NCI-H1092 (cell line): ENCODE results near the gene SEC61G.

Experiments
- DNase-seq: peaks from one replicate; lab custom pipeline; 2025; lab: John Stamatoyannopoulos, UW

The SEC61G gene

DNA sequence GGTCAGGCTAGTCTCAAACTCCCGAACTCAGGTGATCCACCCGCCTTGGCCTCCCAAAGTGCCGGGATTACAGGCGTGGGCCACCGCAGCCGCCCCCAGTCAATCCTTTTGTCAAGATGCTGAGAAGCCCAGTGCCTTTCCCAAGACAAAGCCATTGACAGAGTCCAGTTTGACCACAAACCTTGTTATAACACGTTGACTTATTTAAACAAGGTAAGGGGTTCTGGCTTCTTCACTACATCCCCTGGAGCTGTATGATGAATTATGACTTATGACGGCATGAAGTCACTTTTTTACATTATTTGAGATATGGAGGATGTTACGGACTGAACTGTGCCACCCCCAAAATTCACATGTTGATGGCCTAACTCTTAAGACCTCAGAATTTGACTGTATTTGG lies 5.8 kb upstream of the SEC61G start:
- DNase-seq, result no peak

DNA sequence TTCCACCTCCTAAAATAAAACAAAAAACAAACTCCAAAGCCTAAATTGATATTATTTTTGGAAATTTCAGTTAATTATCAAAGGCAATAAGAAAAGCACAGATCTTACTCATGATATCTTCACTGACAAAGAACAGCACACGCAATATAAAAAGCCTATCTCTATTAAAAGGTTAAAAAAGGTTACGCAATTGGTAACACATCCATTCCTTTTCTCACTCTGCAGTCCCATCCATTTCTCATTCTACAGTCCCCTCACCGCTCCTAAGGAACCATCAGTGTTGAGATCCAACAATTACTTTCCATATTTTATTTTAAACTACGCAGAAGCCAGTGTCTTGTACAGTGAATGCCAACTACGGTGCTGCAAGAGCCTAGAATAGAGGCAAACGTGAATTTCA lies 1.3 kb downstream of the SEC61G start:
- no peak for DNase-seq

DNA sequence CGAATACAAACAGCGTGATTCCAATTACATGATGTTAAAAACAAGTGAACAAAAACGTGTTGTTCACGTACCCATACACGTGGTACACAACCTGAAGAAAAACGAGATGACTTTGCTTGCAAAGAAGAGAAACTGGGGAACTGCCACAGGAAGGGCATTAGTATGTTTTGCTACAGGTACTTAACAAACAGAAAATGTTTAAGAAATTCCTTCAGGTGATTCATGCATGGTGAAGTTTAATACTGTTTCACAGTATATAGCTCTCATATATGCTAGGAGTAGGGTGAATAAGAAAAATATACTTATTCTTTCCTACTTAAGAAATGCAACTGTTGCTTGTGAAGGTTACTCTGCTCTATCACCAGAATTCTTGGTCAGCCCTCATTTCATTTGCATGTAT lies 9.8 kb downstream of the SEC61G start:
- DNase-seq, result no peak

DNA sequence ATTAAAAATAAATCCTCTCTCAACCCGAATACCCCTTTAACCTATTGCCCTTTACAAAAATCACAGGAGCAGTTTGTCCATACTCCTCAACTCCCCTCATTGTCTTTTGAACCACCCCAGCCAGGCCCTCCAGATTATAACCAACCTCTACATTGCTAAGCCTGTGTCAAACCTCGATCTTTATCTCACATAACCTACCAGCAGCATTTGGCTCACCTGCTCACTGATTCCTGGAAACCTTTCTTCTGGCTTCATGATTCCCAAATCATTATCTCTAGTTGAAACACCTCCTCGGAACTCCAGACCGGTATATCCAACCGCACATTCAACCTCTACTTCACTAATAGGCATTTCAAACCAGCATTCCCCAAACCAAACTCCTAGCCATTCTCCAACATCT lies 11.8 kb downstream of the SEC61G start:
- DNase-seq, result no peak

DNA sequence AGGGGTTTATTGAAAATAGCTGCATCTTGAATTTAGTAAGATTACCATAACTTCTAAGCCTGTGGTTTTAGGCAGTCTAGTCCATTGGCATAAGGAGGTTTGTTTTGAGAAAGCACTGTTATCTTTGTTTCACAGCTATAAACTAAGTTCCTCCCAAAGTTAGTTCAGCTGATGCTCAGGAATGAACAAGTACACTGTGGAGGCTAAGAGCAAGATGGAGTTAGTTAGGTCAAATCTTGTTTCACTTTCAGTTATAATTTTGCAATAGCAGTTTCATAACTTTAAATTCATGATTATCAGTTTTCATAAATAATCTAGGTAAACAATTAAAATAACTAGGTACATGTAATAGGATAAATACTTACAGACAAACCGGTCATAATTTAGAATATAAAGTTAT lies 15.4 kb downstream of the SEC61G start:
- no peak for DNase-seq

DNA sequence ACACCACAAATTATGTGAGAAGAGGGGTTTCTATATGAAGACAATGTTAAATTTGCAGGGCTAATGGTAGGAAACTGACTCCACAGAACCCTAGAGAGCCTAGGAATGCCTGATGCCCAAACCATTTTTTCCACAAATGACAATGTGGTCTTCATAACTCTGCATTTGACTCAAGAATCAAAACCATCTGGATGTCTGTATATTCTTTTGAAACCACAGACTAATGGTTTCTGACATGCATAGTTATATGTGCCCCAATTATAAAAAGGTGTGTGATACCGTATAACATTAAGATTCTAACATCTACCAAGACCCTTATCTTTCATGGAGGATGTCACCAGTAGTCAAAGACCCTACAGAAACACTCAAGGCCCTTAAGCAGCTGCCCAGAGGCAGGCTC lies 20.3 kb downstream of the SEC61G start:
- no peak for DNase-seq

DNA sequence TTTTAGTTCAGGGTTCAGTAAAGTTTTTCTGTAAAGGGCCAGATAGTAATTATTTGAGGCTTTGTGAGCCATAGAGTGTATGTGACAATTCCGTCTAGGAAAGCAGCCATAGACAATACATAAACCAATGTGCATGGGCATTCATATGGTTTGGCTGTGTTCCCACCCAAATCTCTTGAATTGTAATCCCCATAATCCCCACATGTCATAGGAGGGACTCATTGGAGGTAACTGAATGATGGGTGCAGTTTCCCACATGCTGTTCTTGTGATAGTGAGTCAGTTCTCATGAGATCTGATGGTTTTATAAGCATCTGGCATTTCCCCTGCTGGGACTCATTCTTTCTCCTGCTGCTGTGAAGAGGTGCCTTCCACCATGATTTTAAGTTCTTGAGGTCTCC lies 29.9 kb downstream of the SEC61G start:
- no peak for DNase-seq

DNA sequence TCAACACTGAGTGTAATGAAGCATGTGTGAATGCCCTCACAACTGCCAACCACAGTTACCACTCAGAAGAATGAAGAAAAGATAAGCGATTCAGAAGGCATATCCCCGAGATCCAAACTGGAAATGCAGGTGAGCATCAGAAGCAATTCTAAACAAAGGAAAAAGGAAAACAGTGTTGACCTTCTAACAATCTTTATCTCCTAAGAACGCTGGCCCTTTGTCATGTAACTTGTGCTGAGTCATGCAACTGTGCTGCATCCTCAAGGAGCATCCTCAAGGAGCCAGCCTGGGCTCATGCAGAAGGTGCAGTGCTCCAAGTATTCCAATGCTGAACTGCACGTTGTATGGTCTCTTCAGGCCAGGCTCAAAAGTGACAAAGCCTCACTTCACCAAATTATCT lies 30.6 kb downstream of the SEC61G start:
- DNase-seq, result no peak

DNA sequence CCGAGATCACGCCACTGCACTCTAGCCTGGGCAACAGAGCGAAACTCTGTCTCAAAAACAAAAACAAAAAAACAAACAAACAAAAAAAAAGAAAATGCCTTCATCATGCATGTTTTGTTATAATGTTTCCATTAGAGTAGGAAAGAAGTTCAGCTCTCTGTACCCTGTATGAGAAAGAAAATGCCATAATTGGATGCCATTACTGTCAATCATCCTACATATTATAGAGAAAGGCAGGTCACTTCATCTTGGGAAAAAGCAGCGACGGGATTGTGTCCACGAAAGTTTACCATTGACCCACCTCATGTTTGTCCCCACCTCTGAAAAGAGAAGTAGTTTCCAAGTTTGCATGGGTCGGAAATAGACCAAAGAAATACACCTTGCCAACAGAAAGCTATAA lies 33.8 kb downstream of the SEC61G start:
- DNase-seq, result no peak

DNA sequence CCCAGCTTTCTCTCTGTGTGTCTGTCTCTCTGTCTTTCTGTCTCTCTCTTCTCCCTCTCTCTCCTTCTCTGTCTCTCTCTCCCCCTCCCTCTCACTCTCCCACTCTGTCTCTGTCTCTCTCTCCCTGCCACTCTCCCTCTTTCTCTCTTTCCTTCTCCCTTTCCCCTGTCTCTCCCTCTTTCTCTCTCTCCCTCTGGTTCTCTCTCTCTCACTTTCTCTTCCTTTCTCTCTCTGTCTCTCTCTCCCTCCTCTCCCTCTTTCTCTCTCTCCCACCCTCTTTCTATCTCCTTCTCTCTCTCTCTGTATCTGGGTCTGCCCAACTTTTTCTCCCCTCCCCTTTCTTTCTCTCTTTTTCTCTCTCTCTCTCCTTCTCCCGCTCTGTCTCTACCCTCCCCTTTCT lies 36.5 kb downstream of the SEC61G start:
- DNase-seq, result no peak

DNA sequence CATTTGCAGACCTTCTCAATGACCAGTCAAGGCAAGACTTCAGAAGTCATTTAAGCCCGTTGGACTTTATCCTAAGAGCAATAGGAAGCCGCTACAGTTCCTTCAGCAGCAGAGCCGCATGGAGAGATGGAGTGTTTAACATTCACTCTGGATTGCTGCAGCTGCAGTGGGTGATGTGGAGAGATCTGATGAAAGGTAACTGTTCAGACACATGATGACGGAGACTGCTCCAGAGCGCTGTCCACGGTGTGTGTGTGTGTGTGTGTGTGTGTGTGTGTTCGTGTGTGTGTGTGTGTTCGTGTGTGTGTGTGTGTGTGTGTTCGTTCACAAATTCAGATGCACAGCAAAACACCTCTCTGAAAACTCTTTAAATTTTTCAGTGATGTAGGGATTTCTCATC lies 37.0 kb downstream of the SEC61G start:
- no peak for DNase-seq

DNA sequence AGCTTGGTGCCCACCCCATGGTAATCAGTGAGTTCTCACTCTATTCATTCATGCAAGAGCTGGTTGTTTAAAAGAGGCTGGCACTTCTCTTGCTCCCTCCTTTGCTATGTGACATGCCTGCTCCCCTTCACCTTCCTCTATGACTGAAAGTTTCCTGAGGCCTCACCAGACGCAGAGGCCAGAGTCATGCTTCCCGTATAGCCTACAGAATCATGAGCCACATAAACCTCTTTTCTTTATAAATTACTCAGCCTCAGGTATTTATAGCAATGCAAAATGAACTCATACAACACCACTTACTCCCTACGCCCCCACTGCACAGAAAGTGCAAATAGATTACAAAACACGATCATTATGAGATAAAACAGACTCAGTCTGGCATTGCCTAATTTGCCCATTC lies 39.0 kb downstream of the SEC61G start:
- DNase-seq, result no peak

DNA sequence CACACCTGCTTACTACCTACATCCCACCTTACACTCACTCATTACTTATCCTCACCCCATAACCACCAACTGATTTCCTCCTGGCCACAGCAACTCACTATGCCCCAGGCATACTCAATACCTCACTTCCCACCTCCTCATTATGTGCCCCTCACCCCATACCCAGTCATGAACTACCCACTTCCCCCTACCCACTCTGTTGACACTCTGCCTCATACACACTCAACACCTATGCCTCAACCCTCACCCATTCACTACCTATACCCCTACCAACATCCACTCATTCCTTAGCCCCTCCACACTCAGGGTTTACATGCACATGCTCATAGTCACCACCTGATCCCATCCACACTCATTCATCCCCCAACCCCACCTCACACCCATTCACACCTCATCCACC lies 39.6 kb downstream of the SEC61G start:
- DNase-seq, result no peak

DNA sequence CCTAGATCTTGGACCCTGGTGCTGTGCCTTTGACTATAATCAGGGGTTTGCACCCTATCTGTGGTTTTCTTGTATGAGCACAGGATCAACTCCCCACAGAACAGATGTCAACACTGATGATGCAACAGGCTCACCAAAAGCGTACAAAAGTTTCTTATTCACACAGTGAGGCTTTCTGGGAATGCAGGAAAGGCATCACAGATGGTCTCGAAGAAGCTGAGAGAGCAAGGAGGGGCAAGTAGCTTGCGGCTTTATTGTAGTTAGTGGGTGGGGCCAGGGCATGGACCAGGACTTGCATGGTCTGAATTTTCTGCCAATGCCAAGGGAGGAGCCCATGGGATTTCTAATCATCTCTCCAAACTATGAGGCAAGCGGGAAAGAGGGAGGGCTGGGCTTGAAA lies 46.2 kb downstream of the SEC61G start:
- no peak for DNase-seq

DNA sequence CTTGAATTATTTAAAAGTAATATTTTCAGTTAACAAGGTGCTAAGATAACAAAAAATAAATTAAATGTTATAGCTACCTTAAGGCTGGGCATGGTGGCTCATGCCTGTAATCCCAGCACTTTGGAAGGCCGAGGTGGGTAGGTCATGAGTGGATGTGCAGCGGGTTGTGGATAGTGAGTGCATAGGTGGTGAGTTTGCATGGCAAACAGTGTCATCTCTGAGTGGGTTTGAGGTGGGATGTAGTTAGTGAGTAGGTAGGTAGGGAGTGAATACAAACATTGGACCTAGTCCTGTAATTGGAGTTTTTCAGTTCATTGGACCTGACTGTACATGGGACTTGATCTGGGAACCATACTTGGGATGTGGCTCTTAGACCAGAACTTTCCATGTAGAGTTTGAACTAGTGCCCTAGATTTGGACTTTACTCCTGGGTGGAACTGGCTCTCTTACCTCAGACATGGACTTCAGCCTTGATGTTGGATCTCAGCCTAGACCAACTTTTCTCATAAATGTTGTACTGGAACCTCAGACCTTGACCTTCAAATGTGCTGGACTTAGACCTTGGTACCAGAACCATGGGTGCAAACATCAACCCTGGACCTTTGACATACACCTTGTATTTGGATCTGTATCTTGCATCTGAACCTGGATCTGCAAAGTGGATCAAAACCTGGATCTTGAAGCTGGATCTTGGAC lies 47.0 kb downstream of the SEC61G start:
- DNase-seq, result no peak

DNA sequence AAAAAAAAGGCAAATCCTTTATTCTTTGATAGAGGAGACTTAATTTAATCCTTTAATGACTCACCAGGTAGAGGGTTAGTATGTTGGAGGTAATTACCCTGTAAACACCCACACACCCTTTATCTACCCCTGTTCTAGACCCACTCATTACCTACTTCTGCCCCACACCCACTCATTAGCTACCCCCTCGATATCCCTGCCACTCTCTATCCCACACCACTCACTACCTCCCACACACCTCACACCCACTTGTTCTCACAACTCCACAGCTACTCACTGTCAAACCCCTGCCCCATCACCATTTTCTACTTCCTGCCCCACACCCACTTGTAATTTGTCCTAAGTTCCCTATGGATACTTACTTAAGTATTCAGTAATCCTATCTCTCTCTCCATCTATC lies 49.7 kb downstream of the SEC61G start:
- DNase-seq, result no peak

DNA sequence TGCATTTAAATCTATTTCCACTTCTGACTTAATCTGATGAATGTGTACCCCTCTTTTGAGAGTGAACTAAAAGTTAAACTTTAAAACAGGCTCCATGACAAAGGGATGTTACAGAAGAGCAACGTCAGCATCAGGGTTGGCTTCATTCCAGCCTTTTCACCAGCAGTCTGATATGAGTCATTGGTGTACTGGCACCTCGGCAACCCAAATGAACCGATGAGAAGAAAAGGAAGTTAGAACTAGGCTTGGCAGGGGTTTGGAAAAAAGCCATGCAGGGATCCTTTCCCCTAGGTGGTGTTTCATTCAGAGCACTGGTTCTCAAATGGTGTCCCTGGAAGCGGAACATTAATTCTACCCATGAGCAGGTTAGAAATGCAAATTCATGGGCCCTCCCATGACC lies 53.6 kb downstream of the SEC61G start:
- DNase-seq, result no peak

DNA sequence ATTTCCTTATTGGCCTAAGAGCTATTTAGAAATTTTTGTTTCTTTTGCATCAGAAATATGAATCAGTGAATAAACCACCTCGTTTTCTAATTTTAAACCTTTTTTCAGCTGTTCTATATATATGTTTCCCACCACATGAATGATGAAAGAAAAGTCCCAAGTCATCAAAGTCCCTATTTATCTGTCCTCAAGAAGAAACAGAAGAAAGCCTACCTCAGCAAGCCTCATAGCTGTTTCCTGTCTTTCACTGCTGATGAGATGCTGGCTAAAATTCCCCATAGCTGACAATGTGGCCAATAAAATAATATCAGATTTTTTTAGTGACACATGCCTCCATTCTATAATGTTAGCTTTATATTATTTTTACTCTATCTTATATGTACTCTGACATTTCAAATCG lies 54.2 kb downstream of the SEC61G start:
- DNase-seq, result no peak
